Glutamatergic neuron (in vitro differentiated cells): Measurements from ENCODE around the gene MAGEA11. TPM values are rescaled to one million over a fixed set of nuclear protein-coding genes. Genes with fewer than 3 reads are reported as not detected.

Source experiments
- DNase-seq: peaks from one replicate; pipeline ENCODE4 v3.0.0; 2022
- H3K27ac Mint-ChIP-seq: one replicate; pipeline ENCODE4 v1.8.0; 2020; ENCODE audit warnings: mild to moderate bottlenecking, mixed read lengths, inconsistent platforms; ENCODE audit not compliant: unreplicated experiment
- H3K27me3 Mint-ChIP-seq: one replicate; pipeline ENCODE4 v1.8.0; 2020; ENCODE audit warnings: mild to moderate bottlenecking, moderate library complexity, mixed read lengths, inconsistent platforms; ENCODE audit not compliant: unreplicated experiment
- H3K36me3 Mint-ChIP-seq: one replicate; pipeline ENCODE4 v1.8.0; 2020; ENCODE audit warnings: mild to moderate bottlenecking, mixed read lengths, inconsistent platforms; ENCODE audit not compliant: unreplicated experiment
- H3K4me1 Mint-ChIP-seq: one replicate; pipeline ENCODE4 v1.8.0; 2020; ENCODE audit warnings: mild to moderate bottlenecking, low read depth, mixed read lengths, inconsistent platforms; ENCODE audit not compliant: unreplicated experiment
- H3K4me3 Mint-ChIP-seq: one replicate; pipeline ENCODE4 v1.8.0; 2020; ENCODE audit warnings: mild to moderate bottlenecking, mixed read lengths, inconsistent platforms; ENCODE audit not compliant: unreplicated experiment
- H3K9me3 Mint-ChIP-seq: one replicate; pipeline ENCODE4 v1.8.0; 2020; ENCODE audit warnings: mild to moderate bottlenecking, moderate library complexity, mixed read lengths, inconsistent platforms; ENCODE audit not compliant: unreplicated experiment
- total RNA-seq: library from RNA; stranded (reverse); fragmentation: NEBNext Ultra II Directional; extraction: Animal tissue kit (Norgen Biotek cat#: 25700); gene quantifications from one replicate; pipeline ENCODE4 v1.2.1, GENCODE V29; 2021; ENCODE audit not compliant: unreplicated experiment
- TF ChIP-seq, protein P1 (sequence below): fragments of 200-600 bp; sonication (generic); IDR thresholded peaks from one replicate; pipeline ENCODE4 v1.5.0; 2021; ENCODE audit not compliant: partially characterized antibody, unreplicated experiment

MAGEA11 gene
- total RNA-seq, 1 donor from 2014 or later = not detected

DNA sequence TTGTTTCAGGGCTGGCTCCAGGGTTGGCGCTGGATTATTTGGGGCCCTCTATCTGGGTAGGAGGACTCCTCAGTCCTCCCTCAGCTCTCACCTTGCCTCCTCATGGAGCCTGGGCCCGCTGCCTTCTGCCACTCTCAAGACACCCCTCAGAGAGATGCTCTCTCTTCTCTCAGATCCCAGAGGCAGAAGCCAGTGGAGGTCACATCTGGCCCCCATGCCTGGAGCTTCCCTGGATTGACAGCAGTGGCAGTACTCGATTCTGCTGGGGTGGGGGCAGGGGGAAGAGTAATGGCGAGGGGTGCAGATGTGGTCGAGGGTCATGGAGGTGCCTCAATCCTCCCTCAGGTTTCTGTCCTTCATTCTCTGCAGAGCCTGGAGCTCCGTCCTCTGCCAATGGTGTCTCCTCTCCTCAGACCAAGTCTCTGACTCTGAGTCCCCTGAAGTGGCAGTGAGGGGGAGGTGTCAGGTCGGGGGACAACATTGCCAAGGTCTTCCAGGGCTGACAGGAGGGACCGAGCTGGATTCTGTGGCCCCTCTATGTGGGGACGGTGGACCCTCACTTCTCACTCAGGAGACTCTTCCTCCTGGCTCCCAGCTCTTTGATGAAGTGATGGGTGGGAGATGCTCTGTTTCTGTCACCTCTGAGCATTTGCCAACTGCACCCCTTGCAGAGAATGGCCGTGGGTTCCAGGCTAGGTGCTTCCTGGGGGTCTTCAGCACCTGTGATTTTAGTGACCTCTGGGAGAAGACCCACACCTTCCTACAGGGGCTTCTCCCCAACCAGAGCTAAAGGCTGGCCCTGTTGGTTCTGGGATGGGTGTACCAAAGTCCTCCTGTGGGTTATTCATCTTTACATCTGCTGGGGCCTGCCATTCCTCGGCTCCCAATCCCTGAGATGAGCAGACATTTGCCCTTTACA, 51.1 kb downstream of the MAGEA11 start:
- TF ChIP-seq, protein P1, sequence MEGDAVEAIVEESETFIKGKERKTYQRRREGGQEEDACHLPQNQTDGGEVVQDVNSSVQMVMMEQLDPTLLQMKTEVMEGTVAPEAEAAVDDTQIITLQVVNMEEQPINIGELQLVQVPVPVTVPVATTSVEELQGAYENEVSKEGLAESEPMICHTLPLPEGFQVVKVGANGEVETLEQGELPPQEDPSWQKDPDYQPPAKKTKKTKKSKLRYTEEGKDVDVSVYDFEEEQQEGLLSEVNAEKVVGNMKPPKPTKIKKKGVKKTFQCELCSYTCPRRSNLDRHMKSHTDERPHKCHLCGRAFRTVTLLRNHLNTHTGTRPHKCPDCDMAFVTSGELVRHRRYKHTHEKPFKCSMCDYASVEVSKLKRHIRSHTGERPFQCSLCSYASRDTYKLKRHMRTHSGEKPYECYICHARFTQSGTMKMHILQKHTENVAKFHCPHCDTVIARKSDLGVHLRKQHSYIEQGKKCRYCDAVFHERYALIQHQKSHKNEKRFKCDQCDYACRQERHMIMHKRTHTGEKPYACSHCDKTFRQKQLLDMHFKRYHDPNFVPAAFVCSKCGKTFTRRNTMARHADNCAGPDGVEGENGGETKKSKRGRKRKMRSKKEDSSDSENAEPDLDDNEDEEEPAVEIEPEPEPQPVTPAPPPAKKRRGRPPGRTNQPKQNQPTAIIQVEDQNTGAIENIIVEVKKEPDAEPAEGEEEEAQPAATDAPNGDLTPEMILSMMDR = no peak
- Mint-ChIP-seq H3K27ac (no peak overlapping the region), H3K36me3 (no peaks in the 10 kb centered on the region), H3K4me1 (no peaks in the 10 kb centered on the region), H3K4me3 (no peak overlapping the region), H3K27me3 (no peaks in the 10 kb centered on the region), H3K9me3 (peaks cover 3% of the 10 kb centered on the region)
- no peak for DNase-seq

Other genes with a start within 250 kb of the MAGEA11 start
- gene IDS, start 206.8 kb upstream of the MAGEA11 start, total RNA-seq = 86.4 TPM
- 27.7 TPM for gene EOLA1, start 171.0 kb upstream of the MAGEA11 start, total RNA-seq
- gene HSFX3, start 162.1 kb upstream of the MAGEA11 start, total RNA-seq = not detected
- gene MAGEA9B, start 124.6 kb upstream of the MAGEA11 start, total RNA-seq = not detected
- gene HSFX2, start 116.7 kb upstream of the MAGEA11 start, total RNA-seq = 1.0 TPM
- gene TMEM185A, start 80.3 kb upstream of the MAGEA11 start, total RNA-seq = 34.6 TPM
- gene HSFX1, start 62.0 kb downstream of the MAGEA11 start, total RNA-seq = 1.8 TPM
- not detected for gene MAGEA9, start 69.9 kb downstream of the MAGEA11 start, total RNA-seq
- gene MAGEA8, start 169.1 kb downstream of the MAGEA11 start, total RNA-seq = not detected
- gene HSFX4, start 217.5 kb downstream of the MAGEA11 start, total RNA-seq = not detected
- 53.0 TPM for gene EOLA2, start 226.4 kb downstream of the MAGEA11 start, total RNA-seq